HEK293 (cell line): Measurements from ENCODE around the gene BCL7A.
A peak's percentile ranks its signal among the peaks of the same experiment; 100 is the strongest.

Experiments
- BCL11A ChIP-seq: fragments of 450-650 bp; formaldehyde crosslinking; IDR thresholded peaks from 2 replicates; pipeline ENCODE4 v1.5.1; 2016; ENCODE audit warnings: low read depth, missing biosample characterization, missing genetic modification characterization
- GLI2 ChIP-seq: fragments of 450-650 bp; formaldehyde crosslinking; IDR thresholded peaks from 2 replicates; pipeline ENCODE4; 2017; ENCODE audit warnings: missing biosample characterization, missing genetic modification characterization, low read depth, borderline replicate concordance
- GLI4 ChIP-seq: fragments of 450-650 bp; formaldehyde crosslinking; IDR thresholded peaks from 2 replicates; pipeline ENCODE4 v1.5.1; 2016; ENCODE audit warnings: missing biosample characterization, missing genetic modification characterization
- GLIS2 ChIP-seq: fragments of 450-650 bp; formaldehyde crosslinking; IDR thresholded peaks from 2 replicates; pipeline ENCODE4 v1.5.1; 2016; ENCODE audit warnings: missing biosample characterization, missing genetic modification characterization
- MEIS1 ChIP-seq: sonication (generic); formaldehyde crosslinking; IDR thresholded peaks from 2 replicates; pipeline ENCODE4 v1.8.1; 2022; ENCODE audit warnings: missing genetic modification reagents, mild to moderate bottlenecking, borderline replicate concordance
- MZF1 ChIP-seq: fragments of 450-650 bp; formaldehyde crosslinking; IDR thresholded peaks from 2 replicates; pipeline ENCODE4 v1.5.1; 2017; ENCODE audit warnings: missing biosample characterization, missing genetic modification characterization, borderline replicate concordance
- OSR2 ChIP-seq: fragments of 450-650 bp; formaldehyde crosslinking; IDR thresholded peaks from 2 replicates; pipeline ENCODE4 v1.5.1; 2016; ENCODE audit warnings: missing biosample characterization, missing genetic modification characterization
- PBX3 ChIP-seq: sonication (generic); formaldehyde crosslinking; IDR thresholded peaks from 2 replicates; pipeline ENCODE4 v1.8.1; 2022; ENCODE audit warnings: mild to moderate bottlenecking, moderate library complexity, missing genetic modification reagents
- SP7 ChIP-seq: fragments of 450-650 bp; formaldehyde crosslinking; IDR thresholded peaks from 2 replicates; pipeline ENCODE4 v1.5.1; 2016; ENCODE audit warnings: missing biosample characterization, missing genetic modification characterization
- TCF7L2 ChIP-seq: IDR thresholded peaks from 2 replicates; pipeline ENCODE4 v1.6.1; 2011; ENCODE audit warnings: low read depth, mild to moderate bottlenecking, inconsistent platforms, low read length, moderate library complexity, borderline replicate concordance
- YY2 ChIP-seq: fragments of 450-650 bp; formaldehyde crosslinking; IDR thresholded peaks from 2 replicates; pipeline ENCODE4 v1.5.1; 2016; ENCODE audit warnings: missing biosample characterization, missing genetic modification characterization
- ZBTB20 ChIP-seq: fragments of 450-650 bp; formaldehyde crosslinking; IDR thresholded peaks from 2 replicates; pipeline ENCODE4 v1.5.1; 2016; ENCODE audit warnings: missing biosample characterization, missing genetic modification characterization
- ZBTB7A ChIP-seq: fragments of 450-650 bp; formaldehyde crosslinking; IDR thresholded peaks from 2 replicates; pipeline ENCODE4 v1.5.1; 2016; ENCODE audit warnings: low read depth, missing biosample characterization, missing genetic modification characterization
- ZNF132 ChIP-seq: fragments of 450-650 bp; formaldehyde crosslinking; IDR thresholded peaks from 2 replicates; pipeline ENCODE4 v1.5.1; 2017; ENCODE audit warnings: missing biosample characterization, missing genetic modification characterization, borderline replicate concordance
- ZNF146 ChIP-seq: fragments of 450-650 bp; formaldehyde crosslinking; IDR thresholded peaks from 2 replicates; pipeline ENCODE4 v1.5.1; 2016; ENCODE audit warnings: missing biosample characterization, missing genetic modification characterization
- ZNF155 ChIP-seq: fragments of 450-650 bp; formaldehyde crosslinking; IDR thresholded peaks from 2 replicates; pipeline ENCODE4 v1.5.1; 2016; ENCODE audit warnings: missing biosample characterization, missing genetic modification characterization
- ZNF175 ChIP-seq: fragments of 450-650 bp; formaldehyde crosslinking; IDR thresholded peaks from 2 replicates; pipeline ENCODE4 v1.5.1; 2016; ENCODE audit warnings: missing biosample characterization, missing genetic modification characterization
- ZNF18 ChIP-seq: fragments of 450-650 bp; formaldehyde crosslinking; IDR thresholded peaks from 2 replicates; pipeline ENCODE4 v1.5.1; 2016; ENCODE audit warnings: missing biosample characterization, missing genetic modification characterization
- ZNF221 ChIP-seq: fragments of 450-650 bp; formaldehyde crosslinking; IDR thresholded peaks from 2 replicates; pipeline ENCODE4 v1.5.1; 2017; ENCODE audit warnings: missing biosample characterization, missing genetic modification characterization, borderline replicate concordance
- ZNF311 ChIP-seq: fragments of 450-650 bp; formaldehyde crosslinking; IDR thresholded peaks from 2 replicates; pipeline ENCODE4 v1.5.1; 2017; ENCODE audit warnings: missing biosample characterization, missing genetic modification characterization, borderline replicate concordance
- ZNF366 ChIP-seq: fragments of 450-650 bp; formaldehyde crosslinking; conservative IDR thresholded peaks from 2 replicates; pipeline ENCODE4 v1.5.1; 2016; ENCODE audit warnings: missing biosample characterization, missing genetic modification characterization
- ZNF433 ChIP-seq: fragments of 450-650 bp; formaldehyde crosslinking; IDR thresholded peaks from 2 replicates; pipeline ENCODE4 v1.5.1; 2016; ENCODE audit warnings: missing biosample characterization, missing genetic modification characterization, low read depth
- ZNF530 ChIP-seq: fragments of 450-650 bp; formaldehyde crosslinking; IDR thresholded peaks from 2 replicates; pipeline ENCODE4 v1.5.1; 2016; ENCODE audit warnings: low read depth, missing biosample characterization, missing genetic modification characterization
- ZNF544 ChIP-seq: fragments of 450-650 bp; formaldehyde crosslinking; IDR thresholded peaks from 2 replicates; pipeline ENCODE4 v1.5.0; 2017; ENCODE audit warnings: missing biosample characterization, missing genetic modification characterization
- ZNF571 ChIP-seq: fragments of 450-650 bp; formaldehyde crosslinking; IDR thresholded peaks from 2 replicates; pipeline ENCODE4 v1.5.0; 2017; ENCODE audit warnings: missing biosample characterization, missing genetic modification characterization
- ZNF585B ChIP-seq: fragments of 450-650 bp; formaldehyde crosslinking; IDR thresholded peaks from 2 replicates; pipeline ENCODE4 v1.5.1; 2016; ENCODE audit warnings: missing biosample characterization, missing genetic modification characterization
- ZNF600 ChIP-seq: fragments of 450-650 bp; formaldehyde crosslinking; IDR thresholded peaks from 2 replicates; pipeline ENCODE4 v1.5.1; 2016; ENCODE audit warnings: missing biosample characterization, missing genetic modification characterization
- ZNF621 ChIP-seq: fragments of 450-650 bp; formaldehyde crosslinking; IDR thresholded peaks from 2 replicates; pipeline ENCODE4 v1.5.1; 2017; ENCODE audit warnings: missing biosample characterization, missing genetic modification characterization
- ZNF629 ChIP-seq: fragments of 450-650 bp; formaldehyde crosslinking; IDR thresholded peaks from 2 replicates; pipeline ENCODE4 v1.5.1; 2017; ENCODE audit warnings: missing biosample characterization, missing genetic modification characterization
- ZNF664 ChIP-seq: fragments of 450-650 bp; formaldehyde crosslinking; IDR thresholded peaks from 2 replicates; pipeline ENCODE4 v1.5.1; 2016; ENCODE audit warnings: missing biosample characterization, missing genetic modification characterization
- ZNF707 ChIP-seq: fragments of 450-650 bp; formaldehyde crosslinking; IDR thresholded peaks from 2 replicates; pipeline ENCODE4 v1.5.1; 2016; ENCODE audit warnings: missing biosample characterization, missing genetic modification characterization
- ZNF76 ChIP-seq: fragments of 450-650 bp; formaldehyde crosslinking; IDR thresholded peaks from 2 replicates; pipeline ENCODE4; 2016; ENCODE audit warnings: low read depth, missing biosample characterization, missing genetic modification characterization, borderline replicate concordance
- ZNF768 ChIP-seq: fragments of 450-650 bp; formaldehyde crosslinking; IDR thresholded peaks from 2 replicates; pipeline ENCODE4 v1.5.1; 2018; ENCODE audit warnings: missing biosample characterization, mild to moderate bottlenecking, missing genetic modification characterization
- ZNF791 ChIP-seq: fragments of 450-650 bp; formaldehyde crosslinking; IDR thresholded peaks from 2 replicates; pipeline ENCODE4 v1.5.1; 2016; ENCODE audit warnings: missing biosample characterization, missing genetic modification characterization
- ZNF830 ChIP-seq: fragments of 450-650 bp; IDR thresholded peaks from 2 replicates; pipeline ENCODE4 v1.5.0; 2018; ENCODE audit warnings: missing biosample characterization, missing genetic modification characterization, low read depth, mild to moderate bottlenecking, moderate library complexity
- TF ChIP-seq, protein P1 (sequence below): fragments of 450-650 bp; formaldehyde crosslinking; IDR thresholded peaks from 2 replicates; pipeline ENCODE4 v1.5.1; 2016; ENCODE audit warnings: missing biosample characterization, missing genetic modification characterization
- TF ChIP-seq, protein P2 (sequence below): fragments of 450-650 bp; formaldehyde crosslinking; IDR thresholded peaks from 2 replicates; pipeline ENCODE4 v1.5.1; 2016; ENCODE audit warnings: missing biosample characterization, missing genetic modification characterization

Gene BCL7A

GRCh38 chr12:122078141-122079032, 56.7 kb downstream of the BCL7A start, which contains the start of gene MLXIP (continued):
- no peak for TF ChIP-seq MZF1 (tag by site-specific recombination)
- no peak for TF ChIP-seq ZNF664 (tag by site-specific recombination)
- TF ChIP-seq PBX3 (CRISPR knock-in tag) = no peak
- TF ChIP-seq GLI4 (tag by site-specific recombination) = no peak
- TF ChIP-seq ZBTB20 = peak; percentile 38; the same call in 1 of the 2 replicates
- no peak for TF ChIP-seq ZNF132 (tag by site-specific recombination)
- TF ChIP-seq ZNF311 = no peak
- TF ChIP-seq ZNF544 (tag by site-specific recombination) = no peak
- 0 out of 2 replicates have a peak, but pooled peaks have one; percentile 21 for TF ChIP-seq BCL11A (tag by site-specific recombination)
- peak; percentile 18; the same call in 1 of the 2 replicates for TF ChIP-seq ZNF76 (tag by site-specific recombination)
- TF ChIP-seq ZNF175 (tag by site-specific recombination) = no peak
- peak; percentile 45 for TF ChIP-seq SP7
- no peak for TF ChIP-seq ZNF155 (tag by site-specific recombination)
- TF ChIP-seq ZNF600 (tag by site-specific recombination) = no peak
- TF ChIP-seq ZNF571 = no peak
- TF ChIP-seq ZNF768 (tag by site-specific recombination) = no peak
- no peak for TF ChIP-seq MEIS1 (CRISPR knock-in tag)
- TF ChIP-seq ZNF18 = no peak
- no peak for TF ChIP-seq ZBTB7A (tag by site-specific recombination)
- TF ChIP-seq, protein P1, sequence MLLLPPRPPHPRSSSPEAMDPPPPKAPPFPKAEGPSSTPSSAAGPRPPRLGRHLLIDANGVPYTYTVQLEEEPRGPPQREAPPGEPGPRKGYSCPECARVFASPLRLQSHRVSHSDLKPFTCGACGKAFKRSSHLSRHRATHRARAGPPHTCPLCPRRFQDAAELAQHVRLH = no peak
- TF ChIP-seq ZNF585B (tag by site-specific recombination) = no peak
- no peak for TF ChIP-seq GLI2 (tag by site-specific recombination)
- peak; percentile 90 for TF ChIP-seq GLIS2 (tag by site-specific recombination)
- TF ChIP-seq ZNF146 (tag by site-specific recombination) = no peak
- no peak for TF ChIP-seq ZNF707 (tag by site-specific recombination)
- no peak for TF ChIP-seq ZNF530 (tag by site-specific recombination)
- TF ChIP-seq ZNF221 = no peak
- TF ChIP-seq OSR2 = 0 out of 2 replicates have a peak, but pooled peaks have one; percentile 7
- TF ChIP-seq ZNF621 (tag by site-specific recombination) = no peak
- no peak for TF ChIP-seq ZNF366 (tag by site-specific recombination)
- no peak for TF ChIP-seq ZNF433 (tag by site-specific recombination)
- TF ChIP-seq YY2 (tag by site-specific recombination) = no peak
- TF ChIP-seq ZNF830 (tag by site-specific recombination) = no peak
- TF ChIP-seq, protein P2, sequence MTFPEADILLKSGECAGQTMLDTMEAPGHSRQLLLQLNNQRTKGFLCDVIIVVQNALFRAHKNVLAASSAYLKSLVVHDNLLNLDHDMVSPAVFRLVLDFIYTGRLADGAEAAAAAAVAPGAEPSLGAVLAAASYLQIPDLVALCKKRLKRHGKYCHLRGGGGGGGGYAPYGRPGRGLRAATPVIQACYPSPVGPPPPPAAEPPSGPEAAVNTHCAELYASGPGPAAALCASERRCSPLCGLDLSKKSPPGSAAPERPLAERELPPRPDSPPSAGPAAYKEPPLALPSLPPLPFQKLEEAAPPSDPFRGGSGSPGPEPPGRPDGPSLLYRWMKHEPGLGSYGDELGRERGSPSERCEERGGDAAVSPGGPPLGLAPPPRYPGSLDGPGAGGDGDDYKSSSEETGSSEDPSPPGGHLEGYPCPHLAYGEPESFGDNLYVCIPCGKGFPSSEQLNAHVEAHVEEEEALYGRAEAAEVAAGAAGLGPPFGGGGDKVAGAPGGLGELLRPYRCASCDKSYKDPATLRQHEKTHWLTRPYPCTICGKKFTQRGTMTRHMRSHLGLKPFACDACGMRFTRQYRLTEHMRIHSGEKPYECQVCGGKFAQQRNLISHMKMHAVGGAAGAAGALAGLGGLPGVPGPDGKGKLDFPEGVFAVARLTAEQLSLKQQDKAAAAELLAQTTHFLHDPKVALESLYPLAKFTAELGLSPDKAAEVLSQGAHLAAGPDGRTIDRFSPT (tag by site-specific recombination) = peak; percentile 37; the same call in 1 of the 2 replicates
- peak; percentile 80 for TF ChIP-seq ZNF629 (tag by site-specific recombination)
- TF ChIP-seq TCF7L2 = no peak
- TF ChIP-seq ZNF791 (tag by site-specific recombination) = no peak
